ENCODE measurements around the gene ANKRD40CL.
"Not testable (repeated sequence)": the region's sequence is repeated elsewhere in the genome, so short reads cannot be mapped to it uniquely, and the experiment has no call there.

DNA sequence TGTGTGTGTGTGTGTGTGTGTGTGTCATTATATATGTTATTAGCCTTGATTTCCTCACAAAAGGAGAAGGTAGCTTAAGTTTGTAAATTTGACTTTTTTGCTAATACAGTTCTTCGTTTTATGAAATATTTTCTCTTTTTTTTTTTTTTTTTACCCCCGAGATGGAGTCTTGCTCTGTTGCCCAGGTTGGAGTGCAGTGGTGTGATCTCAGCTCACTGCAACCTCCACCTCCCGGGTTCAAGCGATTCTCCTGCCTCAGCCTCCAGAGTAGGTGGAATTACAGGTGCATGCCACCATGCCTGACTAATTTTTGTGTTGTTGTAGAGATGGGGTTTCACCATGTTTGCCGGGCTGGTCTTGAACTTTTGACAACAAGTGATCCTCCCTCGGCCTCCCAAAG, 42.7 kb downstream of the ANKRD40CL start:
- not testable (repeated sequence) for TF ChIP-seq CTCF (IDR thresholded peaks at IDR 0.05); ZFX (IDR thresholded peaks at IDR 0.05; ENCODE audit: borderline replicate concordance)
